AG08396 (cell line): ENCODE data around the gene ERC1.

Experiments used
- DNase-seq: peaks from one replicate; pipeline ENCODE4 v3.0.0; 2012; ENCODE audit warnings: low spot score, mixed read lengths

Gene ERC1

DNA sequence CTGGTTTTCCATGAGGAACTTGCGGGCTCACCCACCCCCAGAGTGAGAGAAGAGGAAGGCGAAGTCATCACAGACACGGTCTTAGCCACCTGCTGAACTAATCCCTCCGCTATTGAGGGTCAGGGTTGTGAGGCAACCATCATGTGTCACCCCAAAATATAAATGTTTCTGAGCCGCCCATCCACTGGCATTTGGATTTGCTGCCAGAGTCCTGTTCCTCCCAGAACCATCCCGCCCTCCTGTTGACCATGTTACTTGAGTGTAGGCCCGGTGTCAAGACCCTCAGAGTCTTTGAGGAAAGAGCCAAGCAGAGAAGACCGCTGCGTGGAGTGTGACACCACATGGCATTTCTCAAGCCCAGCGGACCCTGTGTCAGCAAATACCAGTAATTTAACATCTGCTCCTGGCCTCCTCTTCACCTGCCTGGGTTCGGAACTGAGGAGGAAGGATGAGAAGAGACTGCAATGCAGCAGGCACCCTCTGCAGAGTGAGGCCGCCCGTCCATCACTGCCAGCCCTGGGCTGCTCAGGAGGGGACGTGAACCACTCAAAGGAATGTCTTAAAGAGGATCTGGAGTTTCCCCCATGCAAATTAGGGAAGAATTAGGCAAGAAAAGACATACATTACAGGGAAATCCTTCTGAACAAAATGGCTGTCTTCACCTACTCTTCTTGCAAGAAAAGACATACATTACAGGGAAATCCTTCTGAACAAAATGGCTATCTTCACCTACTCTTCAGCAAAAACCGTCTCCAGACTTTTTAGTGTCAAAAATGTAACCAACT is 502.9 kb downstream of the ERC1 start:
- no peak for DNase-seq

DNA sequence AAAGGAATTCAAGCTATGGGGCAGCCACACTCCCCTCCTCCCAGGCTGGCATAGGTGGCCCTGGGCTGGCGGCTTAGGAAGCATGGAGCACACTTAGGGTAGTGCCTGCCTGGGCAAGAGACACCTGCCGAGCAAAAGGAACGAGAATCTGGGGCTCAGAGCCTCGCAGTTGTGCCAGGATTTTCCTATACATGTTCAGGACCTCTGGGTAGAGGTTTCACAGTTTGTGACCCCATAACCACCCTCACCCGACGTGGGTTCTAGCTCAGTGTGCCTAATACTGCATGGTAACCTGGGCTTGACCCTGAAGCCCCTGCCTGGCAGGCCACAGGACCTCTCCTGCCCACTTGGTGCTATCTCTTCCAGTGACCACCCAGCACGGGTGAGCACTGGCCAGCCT is 503.8 kb downstream of the ERC1 start:
- no peak for DNase-seq

DNA sequence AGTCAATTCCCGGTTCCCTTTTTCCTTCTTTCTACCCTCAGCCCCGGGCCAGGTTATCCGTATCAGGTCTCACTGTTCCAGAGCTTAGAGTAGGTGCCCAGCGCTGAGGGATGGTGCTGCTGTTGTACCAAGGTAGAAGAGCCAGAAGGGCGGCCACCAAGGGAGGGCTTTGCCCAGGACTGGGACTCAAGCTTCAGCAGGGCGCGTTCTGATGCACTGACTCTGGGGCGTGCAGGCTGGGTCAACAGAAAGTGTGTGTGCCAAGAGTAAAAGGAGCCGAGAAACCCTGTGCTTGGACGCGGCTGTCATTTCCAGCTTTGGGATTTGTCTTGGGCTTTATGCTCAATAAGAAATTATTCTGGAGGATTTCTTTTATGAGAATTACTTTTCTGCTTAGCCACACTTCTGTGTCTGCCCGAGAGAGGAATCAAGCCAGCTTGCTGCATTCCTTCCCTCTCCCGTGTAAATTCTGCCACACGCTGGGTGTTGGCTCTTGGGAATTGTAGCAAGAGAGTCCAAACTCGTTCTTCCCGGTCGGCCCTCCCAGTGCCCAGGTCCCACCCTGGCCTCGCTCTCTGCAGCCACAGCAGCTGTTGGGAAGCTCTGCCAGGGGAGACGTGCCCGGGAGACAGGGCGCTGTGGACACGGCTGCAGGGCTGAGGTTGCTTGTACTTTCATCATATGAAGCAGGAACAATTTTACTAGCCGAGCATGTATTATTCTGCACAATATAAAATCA is 505.3 kb downstream of the ERC1 start:
- no peak for DNase-seq

DNA sequence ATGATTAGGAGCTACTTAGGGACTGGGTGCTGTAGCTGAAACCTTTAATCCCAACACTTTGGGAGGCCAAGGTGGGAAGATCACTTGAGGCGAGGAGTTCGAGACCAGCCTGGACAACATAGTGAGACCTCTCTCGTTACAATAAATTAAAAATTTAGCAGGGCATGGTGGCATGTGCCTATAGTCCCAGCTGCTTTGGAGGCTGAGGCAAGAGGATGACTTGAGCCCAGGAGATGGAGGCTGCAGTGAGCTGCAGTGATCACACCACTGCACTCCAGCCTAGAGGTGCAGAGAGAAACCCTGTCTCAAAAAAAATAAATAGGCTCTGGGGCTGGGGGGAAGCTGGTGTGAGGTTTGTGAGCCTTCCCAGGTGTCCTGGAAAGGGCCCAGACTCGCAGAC is 506.1 kb downstream of the ERC1 start:
- DNase-seq = no peak

DNA sequence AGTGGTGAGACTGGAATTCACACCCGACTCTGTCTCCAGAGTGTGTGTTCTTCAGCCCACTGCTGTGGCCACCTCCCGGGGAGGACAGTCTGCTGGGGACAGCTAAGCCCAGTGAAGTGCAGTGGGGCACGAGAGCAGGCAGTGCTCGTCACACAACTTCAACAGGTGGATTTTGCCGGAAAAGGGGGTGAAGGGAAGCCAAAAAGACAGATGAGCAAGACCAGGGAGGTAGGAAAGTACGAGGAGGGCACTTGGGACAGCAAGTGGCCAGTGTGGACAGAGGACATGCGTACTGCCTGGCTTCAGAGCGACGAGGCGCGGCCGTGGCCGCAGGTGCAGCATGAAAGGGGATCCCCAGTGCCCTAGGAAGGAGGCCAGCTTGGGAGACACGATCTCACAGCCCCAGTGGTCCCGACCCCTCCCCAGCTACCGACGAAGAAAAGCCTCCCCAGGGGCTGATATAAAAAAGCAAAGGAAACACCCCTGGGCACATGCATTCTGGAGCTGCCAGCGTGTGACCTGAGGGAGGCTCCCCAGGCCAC is 507.2 kb downstream of the ERC1 start:
- DNase-seq = no peak

DNA sequence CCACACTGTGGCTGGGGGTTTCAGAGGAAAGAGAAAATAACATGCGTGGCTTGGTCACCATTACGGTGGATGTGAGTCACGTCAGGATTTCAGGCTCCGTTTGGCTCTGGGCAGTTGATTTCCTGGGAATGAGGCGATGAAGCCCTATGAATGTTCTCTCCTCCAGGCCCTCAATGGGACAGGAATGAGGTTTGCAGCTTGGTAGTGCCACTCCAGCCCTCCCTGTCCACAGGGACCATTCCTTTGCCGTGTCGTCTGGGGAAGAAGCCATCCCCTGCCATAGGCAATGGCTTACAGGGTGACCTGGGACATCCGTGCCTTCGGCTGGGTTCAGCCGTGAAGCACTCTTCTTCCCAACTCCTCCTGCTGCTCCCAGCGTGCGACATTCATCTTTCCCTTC is 508.3 kb downstream of the ERC1 start:
- DNase-seq = no peak

DNA sequence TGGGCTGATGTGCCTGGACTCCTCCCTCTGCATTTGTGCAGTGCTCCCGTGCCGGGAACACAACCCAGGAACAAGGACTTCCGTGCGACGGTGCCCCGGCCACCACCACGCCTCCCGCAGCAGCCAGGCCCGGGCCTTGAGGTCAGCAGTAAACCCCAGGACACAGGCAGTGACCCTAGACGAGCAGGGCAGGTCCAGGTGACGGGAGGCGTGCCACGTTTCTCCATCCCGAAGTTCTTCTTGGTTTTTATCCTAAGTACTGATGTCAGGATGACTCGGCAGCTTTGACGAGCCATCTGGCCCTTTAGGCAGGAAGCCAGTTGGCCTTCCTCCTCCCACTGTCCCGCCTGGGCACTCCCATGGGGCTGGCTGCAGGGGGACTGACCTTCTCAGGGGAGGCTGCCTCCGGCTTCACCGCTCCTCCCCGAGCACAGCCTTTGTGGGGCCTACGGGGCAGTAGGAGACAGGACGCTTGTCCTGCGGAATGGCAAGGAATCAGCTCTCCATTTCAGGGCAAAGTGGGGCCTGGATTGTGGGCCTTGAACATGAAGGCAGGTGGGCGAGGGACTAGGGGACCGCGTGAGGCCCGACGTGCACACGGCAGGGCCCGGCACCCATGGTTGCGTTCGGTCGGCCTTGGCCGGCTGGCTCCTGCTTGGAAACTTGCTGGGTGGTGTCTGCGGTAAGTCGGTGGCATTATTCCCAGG is 509.2 kb downstream of the ERC1 start:
- peak; percentile 69 for DNase-seq

DNA sequence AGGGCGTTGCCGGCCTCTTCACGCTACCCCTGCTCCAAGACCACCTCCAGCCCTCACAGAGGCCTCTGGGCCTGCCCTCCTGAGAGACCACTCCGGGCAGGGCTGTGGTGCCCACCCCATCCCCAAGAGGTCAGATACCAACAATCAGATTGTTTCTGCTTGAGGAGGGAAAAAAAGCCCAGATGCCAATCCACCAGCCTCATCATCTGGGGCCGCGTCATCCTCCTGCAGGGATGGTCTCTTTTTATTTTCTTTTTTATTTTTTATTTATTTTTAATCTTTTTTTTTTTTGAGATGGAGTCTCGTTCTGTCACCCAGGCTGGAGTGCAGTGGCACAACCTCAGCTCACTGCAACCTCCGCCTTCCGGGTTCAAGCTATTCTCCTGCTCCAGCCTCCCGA is 510.0 kb downstream of the ERC1 start:
- no peak for DNase-seq

DNA sequence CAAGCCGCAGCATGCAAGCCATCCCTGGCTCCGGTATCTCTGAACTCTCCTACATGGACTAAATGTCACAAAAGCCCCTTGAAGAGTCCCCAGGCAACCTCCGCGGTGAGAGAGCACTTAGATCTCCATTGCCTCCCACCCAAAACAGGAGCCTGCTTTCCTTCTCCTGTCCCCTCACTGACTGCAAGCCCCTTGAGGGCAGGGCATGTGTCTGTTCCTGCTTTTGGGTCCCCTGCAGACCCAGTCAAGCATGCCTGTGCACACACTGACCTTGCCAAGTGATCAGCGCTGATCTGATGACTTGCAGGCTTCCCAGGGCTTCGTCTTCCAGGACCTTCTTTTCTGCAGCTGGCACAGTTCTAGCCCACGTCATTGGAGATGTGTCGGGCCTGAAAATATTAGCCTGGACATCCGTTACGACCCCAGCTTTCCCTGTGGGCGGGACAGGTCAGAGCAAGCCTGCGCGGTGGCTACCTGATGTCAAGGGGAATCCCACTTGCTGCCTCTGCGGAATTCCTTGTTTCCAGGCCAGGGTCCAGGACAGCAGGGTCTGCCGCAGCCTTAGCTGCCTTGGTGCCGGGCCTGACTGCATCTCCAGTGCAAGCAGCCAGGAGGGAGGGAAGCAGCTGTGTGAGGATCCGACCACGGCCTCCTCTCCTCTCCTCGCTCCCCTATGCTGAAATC is 510.8 kb downstream of the ERC1 start:
- no peak for DNase-seq

DNA sequence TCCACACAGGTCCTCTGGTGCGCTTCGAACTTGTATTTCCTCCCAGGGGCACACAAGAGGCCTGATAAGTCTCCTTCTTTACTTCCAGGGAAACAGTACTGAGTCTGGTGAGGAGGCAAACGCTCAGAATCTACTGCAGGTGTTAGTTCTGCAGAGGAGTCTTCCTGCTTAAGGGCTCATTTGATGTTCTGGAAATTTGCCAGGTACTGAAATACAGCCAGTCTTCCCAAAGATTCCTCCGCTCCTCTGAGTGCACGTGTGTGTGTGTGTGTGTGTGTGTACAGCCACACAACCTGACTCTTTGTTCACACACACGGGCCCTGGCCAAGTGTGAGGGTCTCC is 511.3 kb downstream of the ERC1 start:
- peak; percentile 39 for DNase-seq

DNA sequence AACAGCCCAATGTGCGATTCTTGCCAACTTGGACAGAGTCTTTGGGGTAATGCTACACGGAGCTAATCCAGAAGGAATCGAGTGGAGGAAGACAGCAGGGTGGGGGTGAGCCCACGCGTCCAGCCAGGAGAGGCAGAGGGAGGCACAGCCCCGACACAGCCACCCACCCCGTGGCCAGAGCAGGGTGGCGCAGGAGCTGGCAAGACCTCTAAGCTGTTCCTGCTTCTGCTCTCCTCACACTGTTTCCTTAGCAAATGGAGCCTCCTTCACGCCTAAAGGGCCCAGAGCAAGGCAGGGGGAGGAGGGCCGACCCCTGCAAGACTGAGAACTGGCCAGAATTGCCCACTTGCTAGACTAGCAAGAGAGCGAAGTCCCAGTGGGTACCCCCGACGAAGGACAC is 511.8 kb downstream of the ERC1 start:
- peak; percentile 46 for DNase-seq

DNA sequence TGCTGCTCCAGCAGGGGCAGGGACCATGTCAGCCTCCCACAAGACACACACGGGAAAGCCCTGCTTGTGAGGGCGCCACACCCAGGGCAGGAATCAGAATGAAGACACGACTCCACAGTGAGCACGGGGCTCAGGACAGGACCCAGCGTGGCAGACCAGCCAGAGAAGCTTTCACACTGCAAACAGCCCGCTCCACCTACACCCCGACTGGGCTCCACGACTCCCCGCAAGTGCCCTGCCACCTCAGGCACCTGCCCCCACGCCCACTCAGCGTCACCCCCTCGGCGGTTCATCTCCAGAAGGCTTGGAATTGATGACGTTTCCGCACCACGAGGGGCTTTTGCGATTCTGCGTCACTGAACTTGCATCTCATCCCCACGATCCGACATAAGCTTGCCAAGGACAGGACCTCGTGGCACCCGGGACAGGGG is 512.3 kb downstream of the ERC1 start:
- no peak for DNase-seq

DNA sequence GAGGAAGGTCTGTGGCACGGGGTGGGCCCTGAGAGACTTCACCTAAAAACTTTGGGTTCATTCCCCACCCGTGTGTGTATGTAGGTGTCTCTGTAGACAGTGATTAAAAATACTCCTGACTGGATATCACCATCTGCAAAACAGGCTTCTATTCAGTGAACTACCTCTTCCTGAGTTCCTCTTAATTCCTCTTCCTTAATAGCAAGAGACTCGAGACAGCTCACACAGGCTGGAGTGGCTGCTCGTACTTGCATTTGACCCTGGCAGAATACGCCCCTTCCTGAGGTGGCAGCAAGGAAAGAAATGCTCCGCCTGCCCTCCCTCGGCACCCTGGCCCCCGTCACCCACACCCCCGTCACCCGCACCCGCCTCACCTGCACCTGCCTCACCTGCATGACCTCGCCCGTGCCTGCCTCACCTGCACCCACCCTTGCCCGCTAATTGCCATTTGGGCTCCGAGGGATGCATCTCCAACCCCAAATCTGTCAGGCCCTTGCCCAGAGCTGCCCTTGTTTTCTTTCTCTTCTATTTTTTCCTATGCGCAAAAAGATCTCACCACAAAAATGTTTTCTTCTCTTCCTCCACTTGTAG is 513.4 kb downstream of the ERC1 start:
- no peak for DNase-seq

DNA sequence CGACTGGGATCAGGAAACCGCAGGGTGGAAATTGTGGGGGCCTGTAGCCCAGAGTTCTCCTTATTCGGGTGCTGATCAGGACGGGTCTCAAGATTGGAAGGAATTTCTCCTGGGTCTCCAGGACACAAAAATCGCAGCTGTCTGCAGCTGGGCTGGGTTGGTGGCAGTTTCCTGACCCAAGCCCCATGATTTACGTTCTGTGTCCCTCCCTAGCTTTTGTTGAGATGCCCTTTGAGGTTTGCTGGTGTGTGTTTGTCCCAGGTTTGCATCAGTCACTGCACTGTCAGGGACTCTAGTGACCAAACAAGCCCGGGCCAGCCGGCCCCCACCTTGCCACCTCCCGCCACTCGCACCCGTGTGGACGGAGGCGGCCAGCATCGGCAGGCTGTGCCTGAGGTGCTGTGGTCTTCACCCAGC is 513.9 kb downstream of the ERC1 start:
- DNase-seq = no peak

DNA sequence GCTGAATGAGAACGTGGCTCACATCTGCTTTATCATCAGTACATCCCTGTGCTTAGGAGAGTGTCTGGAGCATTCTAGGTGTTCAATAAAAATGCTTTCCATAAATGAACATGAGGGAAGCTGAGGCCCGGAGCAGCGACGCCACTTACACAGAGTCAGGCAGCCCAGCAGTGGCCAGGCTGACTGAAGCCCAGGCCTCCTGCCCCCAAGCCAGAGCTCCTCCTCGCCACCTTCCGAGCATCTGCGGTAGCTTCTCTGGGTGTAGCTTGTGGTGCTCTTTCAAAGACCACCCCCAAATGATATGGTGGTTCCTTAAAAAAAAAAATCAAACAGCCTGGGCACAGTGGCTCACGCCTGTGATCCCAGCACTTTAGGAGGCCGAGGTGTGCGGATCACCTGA is 514.6 kb downstream of the ERC1 start:
- no peak for DNase-seq

DNA sequence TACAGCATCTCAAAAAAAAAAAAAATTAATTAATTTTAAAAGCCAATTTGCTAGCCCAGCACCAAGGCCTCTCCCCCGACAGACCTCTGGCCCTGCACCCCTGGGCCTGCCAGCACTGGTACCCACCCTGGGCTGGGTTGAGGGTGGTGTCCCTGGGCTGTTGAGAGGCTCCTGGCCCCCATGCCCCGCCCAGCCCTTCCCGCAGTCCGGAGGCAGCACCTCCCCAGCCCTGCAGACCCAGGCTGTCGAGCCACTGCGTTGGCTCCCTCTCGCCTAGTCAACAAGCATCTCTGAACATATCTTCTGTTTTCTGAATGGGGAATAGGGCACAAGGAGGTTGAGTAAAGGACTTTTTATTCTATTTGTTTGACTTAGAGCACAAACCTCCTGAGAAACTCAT is 516.3 kb downstream of the ERC1 start:
- no peak for DNase-seq

DNA sequence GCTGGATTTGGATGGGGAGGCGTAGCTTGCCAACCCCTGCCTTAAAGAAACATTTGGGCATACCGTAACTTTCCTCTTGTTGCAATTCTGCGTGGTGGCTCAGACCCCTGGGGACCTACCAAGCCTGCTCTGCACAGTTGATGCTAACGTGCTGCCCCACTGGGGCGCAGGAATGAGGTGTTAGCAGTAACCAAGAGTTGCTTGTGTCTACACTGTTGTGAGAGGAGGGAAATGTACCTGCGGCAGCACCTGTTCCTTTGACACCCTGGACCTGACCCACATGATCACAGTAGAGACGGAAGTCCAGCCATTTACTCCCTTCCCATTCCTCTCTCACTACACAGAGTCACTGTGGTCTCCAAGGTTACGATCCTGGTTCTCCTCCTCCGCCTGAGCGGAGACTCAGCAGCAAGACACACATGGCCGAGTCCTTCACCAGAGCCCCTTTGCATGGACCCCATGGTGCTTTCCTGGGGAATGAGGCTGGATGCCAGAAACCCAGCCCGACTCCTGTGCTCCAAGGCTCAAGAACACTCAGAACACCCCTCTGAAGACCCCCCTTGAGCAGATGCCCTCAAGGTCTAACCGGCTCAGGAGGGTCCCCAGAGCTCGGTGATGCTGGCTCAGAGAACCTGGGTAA is 518.5 kb downstream of the ERC1 start:
- DNase-seq = no peak

DNA sequence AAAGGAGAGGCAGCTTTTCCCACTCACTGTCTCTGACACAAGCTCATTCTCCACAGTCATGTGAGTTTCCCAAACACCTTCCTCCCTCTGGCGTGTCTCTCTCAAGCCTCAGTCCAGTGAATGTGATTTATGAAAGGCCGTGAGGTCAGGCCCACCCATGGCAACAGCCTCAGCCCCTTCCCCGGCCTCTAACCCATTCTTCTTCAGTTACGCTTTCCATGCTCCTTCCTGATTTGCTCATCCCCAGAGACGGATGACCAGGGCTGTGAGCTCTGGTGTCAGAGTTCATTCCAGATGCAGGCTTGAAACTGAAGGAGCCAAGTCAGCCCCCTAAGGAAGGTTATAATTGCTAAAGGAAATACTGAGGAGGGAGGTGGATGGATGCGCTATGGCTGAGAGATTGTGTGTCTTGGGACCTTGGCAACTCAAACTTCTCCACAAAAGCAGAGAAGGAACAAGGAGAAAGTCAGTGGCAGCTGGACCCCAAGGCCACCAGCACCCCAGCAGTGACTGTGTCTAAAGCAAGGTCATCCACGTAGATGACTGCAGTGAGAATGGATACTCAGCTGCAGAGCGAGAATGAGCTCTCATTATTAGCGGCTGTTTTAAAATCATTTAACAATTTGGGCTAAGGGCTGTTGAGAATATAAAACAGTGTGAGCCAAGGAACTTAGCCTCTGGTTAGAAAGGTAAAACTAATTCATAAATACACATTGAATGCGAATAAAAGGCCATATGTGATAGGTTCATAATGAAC is 519.2 kb downstream of the ERC1 start:
- DNase-seq = no peak

DNA sequence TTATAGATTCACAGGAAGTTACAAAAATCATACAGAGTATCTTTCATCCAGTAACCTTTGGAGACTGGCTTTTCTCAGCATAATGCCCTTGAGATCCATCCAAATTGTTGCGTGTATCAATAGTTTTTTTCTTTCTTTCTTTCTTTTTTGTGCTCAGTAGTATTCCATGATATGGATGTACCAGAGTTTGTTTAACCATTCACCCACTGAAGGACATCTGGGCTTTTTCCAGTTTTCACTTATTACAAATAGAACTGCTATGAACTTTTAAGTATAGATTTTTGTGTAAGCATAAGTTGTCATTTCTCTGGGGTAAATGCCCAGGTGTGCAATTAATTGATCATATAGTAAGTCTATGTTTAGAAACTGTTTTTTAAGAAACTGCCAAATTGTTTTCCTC is 524.0 kb downstream of the ERC1 start:
- DNase-seq = no peak

DNA sequence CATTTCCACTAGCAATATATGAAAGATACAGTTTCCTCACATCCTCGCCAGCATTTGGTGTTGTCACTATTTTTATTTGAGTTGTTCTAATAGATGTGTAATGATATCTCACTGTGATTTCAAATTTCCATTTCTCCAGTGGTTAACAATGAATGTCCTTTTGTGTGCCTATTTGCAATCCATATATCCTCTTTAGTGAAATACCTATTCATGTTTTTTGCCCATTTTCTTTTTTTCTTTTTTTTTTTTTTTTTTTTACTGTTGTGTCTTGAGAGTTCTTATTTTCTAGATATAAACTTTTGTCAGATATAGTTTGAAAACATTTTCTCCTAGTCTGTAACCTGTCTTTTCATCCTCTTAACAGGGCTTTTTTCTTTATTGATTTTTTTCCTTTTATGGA is 524.4 kb downstream of the ERC1 start:
- no peak for DNase-seq

DNA sequence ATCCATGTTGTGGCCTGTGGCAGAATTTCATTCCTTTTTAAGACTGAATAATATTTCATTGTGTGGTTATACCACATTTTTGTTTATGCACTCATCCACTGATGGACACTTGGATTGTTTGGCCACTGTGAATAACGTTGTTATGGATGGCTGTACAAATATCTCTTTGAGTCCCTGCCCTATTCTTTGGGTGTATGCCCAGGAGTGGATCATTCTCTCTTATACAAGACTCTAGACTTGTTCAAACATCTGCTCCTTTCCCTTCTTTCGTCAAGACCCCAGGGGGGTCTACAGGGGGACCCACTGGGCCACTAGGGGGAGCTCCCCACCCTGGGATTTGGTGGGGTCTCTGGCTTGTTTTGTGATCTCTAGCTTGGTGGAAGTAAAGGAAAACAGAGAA is 526.0 kb downstream of the ERC1 start:
- DNase-seq = no peak
